ENCODE measurements around the gene RAI2.

The RAI2 gene

DNA sequence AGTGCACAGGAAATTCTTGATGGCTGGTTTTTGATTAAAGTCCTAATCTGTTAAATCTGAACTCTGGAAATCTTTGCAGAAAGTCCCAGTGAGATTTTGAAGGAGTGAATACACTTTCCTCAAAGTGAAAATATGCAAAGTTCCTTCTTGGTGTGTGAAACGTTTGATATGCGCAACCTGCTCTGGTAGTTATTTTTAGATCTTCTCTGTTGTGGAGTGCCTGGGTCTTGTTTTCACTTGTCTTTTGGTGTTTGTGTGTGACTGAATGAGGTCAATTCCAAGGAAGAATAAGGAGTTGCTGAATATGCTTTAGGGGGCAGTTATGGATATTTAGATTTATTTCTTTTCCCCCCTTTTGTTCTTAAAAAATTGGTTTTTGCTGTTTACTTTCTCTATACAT lies 82.1 kb downstream of the RAI2 start:
- no peak for DNase-seq

DNA sequence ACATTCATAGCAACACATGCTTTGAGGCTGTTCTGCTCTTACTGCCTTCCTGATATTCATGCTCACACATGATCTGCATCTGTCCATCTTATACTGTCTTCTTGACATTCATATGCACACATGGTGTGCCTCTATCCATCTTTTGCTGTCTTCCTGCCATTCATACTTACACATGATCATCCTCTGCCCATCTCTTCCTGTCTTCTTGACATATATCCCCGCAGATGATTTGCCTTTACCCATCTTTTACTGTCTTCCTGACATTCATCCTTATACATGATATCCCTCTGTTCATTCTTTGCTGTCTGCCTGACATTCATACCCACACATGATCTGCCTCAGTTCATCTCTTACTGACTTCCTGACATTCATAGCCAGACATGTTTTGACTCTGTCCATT lies 87.0 kb downstream of the RAI2 start:
- DNase-seq, result no peak

DNA sequence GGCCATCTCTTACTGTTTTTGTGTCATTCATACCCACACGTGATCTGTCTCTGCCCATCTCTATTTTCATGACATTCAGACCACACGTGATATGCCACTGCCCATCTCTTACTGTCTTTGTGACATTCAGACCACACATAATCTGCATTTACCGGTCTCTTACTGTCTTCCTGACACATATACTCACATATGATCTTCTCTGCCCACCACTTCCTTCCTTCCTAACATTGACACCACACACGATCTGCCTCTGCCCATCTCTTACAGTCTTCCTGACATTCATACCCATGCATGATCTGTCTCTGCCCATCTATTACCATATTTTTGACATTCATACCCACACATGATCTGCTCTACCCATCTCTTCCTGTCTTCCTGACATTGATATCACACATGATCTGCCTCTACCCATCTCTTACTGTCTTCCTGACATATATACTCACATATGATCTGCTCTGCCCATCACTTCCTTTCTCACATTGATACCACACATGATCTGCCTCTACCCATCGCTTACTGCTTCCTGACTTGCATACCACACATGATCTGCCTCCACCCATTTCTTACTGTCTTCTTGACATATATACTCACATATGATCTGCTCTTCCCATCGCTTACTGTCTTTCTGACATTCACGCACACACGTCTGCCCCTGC lies 87.7 kb downstream of the RAI2 start:
- DNase-seq, result no peak

DNA sequence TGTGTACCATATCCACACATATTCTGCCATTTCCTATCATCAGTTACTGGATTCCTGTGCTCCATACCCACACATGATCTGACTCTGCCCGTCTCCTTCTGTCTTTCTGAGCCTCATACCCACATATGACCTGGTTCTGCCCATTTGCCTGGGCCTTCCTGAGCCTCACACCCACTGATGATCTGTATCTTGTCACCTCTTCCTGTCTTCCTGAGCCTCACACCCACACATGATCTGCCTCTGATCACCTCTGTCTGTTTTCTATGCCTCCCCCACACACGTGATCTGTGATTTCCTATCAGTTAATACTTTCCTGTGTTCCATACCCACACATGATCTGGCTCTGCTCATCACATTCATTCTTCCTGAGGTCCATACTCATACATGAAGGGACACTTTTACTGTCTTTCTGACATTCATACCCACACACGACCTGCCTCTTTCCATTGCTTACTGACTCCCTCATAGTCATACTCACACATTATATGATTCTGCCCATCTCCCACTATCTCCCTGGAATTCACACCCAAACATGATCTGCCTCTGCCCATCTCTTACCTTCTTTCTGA lies 91.3 kb downstream of the RAI2 start:
- DNase-seq, result no peak

DNA sequence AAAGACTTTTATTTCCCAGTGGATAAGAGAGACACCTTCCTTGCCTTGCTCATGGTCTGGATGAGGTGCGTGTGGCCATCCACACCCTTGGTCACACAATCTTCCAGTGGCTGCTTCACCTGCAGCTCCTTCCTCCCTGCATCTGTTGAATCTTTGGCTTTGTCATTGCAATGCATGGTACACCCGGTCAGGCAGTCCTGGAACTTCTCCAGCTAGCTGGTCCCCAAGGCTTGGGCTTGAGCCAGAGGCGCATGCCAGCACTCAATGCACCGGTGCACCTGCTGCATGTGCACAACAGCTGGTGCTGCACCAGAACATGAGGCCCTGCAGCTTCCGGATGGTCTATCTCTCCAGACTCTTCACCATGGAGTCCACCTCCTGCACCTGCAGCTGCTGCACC lies 92.1 kb downstream of the RAI2 start:
- DNase-seq, result no peak

DNA sequence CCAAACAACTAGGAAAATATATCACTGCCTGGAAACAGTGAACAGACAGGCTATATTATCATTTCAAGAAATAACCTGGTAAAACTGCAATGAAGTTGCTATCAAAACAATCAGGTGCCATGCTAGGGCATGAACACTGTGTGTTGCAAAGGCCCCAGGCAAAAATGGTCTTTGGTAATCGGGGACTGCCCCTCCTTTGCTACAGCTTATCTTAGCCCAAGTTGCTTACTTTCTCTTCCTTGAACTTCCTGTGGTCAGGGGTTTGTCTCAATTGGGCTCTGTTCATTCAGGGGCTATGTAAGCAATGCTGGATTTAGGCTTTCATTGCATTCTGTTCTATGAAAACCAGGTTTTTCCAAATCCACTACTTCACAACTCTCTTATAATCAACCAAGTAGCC lies 93.4 kb downstream of the RAI2 start:
- no peak for DNase-seq

DNA sequence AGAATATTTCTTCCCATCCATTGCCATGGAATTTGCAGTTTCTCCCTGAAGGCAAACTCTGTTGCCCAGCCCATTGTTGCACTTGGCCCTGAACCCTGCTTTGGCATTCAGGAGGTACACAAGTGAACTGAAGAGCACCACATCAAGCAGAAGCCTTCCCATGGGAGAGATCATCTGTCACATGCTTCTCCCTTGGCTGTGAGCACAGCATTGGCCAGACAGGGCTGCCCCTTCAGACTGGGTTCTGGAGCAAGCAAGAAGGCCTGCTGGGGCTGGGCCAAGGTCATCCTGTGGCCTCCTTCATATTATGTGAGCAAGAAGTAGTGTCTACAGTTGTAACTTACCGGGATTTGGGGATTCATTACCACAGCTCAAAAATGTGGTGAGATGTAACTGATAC lies 101.1 kb downstream of the RAI2 start:
- no peak for DNase-seq

DNA sequence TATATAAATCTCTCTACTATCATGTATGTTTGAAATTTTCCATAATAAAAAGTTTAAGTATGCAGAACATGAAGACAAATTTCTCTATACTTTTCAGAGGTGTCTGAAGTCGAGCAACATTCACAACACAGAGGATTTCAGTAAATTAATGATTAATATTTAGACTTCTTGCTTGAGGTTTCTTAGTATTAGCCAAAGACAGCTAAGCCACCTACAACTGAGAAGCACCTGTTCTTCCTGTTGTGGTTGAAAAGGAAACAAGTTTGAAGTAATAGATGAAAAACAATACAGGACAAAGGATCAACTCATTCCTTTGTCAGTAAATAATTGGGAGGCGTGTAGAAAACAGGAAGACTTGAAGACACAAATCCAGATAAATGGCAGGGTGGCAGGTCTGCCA lies 102.7 kb downstream of the RAI2 start:
- no peak for DNase-seq

DNA sequence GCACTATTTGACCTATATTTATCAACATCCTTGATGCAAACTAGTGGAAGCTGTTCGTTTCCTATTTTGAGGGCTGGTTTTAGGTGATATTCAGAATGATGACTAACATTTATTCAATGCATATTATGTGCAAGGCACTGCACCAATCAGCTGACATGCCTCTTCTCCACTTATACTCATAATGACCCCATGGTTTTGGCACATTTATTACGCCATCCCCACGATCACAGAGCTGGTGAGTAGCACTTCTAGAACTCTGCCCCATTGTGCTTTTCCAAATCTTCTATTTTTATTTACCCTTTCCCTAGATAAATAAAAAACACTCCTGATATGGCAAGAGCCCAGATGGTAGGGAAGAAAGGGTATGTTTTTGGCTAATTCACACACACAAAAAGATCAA lies 110.7 kb downstream of the RAI2 start:
- DNase-seq, result no peak
